Kasumi-1 (cell line): Measurements from ENCODE around the gene PEAK1.

Experiments used
- DNase-seq, 2 experiments: peaks; one replicate each; lab custom pipeline; 2025; lab: John Stamatoyannopoulos, UW

Gene PEAK1

GRCh38 chr15:77295446-77295845 lies 124.5 kb downstream of the PEAK1 start:
- DNase-seq, result no peak

GRCh38 chr15:77292969-77293558 lies 126.8 kb downstream of the PEAK1 start:
- no peak for DNase-seq

GRCh38 chr15:77291107-77291506 lies 128.8 kb downstream of the PEAK1 start:
- no peak for DNase-seq

GRCh38 chr15:77287385-77287784 lies 132.5 kb downstream of the PEAK1 start:
- no peak for DNase-seq

GRCh38 chr15:77285057-77285997 lies 134.6 kb downstream of the PEAK1 start:
- DNase-seq, result no peak

GRCh38 chr15:77282333-77282732 lies 137.6 kb downstream of the PEAK1 start:
- no peak for DNase-seq

- no peak for DNase-seq
These were observed 143.0 kb downstream of the PEAK1 start for GRCh38 chr15:77276943-77277342.

GRCh38 chr15:77276096-77276495 lies 143.8 kb downstream of the PEAK1 start:
- no peak for DNase-seq

GRCh38 chr15:77273136-77273535 lies 146.8 kb downstream of the PEAK1 start:
- peak in 1 of 2 experiments; percentile 31 for DNase-seq

GRCh38 chr15:77266708-77267386 lies 153.1 kb downstream of the PEAK1 start:
- DNase-seq, result no peak

GRCh38 chr15:77255385-77255784 lies 164.5 kb downstream of the PEAK1 start:
- no peak for DNase-seq

GRCh38 chr15:77251662-77252061 lies 168.2 kb downstream of the PEAK1 start:
- no peak for DNase-seq

- no peak for DNase-seq
These were observed 172.8 kb downstream of the PEAK1 start for GRCh38 chr15:77247116-77247515.

- no peak for DNase-seq
These were observed 176.0 kb downstream of the PEAK1 start for GRCh38 chr15:77243716-77244401.

GRCh38 chr15:77243135-77243534 lies 176.8 kb downstream of the PEAK1 start:
- no peak for DNase-seq

GRCh38 chr15:77239882-77240608 lies 179.9 kb downstream of the PEAK1 start:
- no peak for DNase-seq

- no peak for DNase-seq
These were observed 184.3 kb downstream of the PEAK1 start for GRCh38 chr15:77235566-77235965.

GRCh38 chr15:77228828-77229227 lies 191.1 kb downstream of the PEAK1 start:
- peak; percentile 24 to 32 for DNase-seq

- no peak for DNase-seq
These were observed 193.3 kb downstream of the PEAK1 start for GRCh38 chr15:77226652-77227051.

- DNase-seq, result no peak
These were observed 194.3 kb downstream of the PEAK1 start for GRCh38 chr15:77225646-77226045.

GRCh38 chr15:77225088-77225487 lies 194.8 kb downstream of the PEAK1 start:
- no peak for DNase-seq
